Thyroid gland (tissue), 4 donors: Measurements from ENCODE around the gene ITGA1.

ENCODE experiments used
- CTCF ChIP-seq, 6 experiments: fragments of 200-600 bp in 3 of 6; fragments of 450-650 bp in 3 of 6; sonication (generic) in 3 of 6; IDR thresholded peaks; one replicate each; pipeline ENCODE4 v1.5.1; 2016 to 2019; ENCODE audit warnings: antibody characterized with exemption in 6 of 6, mild to moderate bottlenecking in 2 of 6, inconsistent platforms in 1 of 6, moderate library complexity in 1 of 6
- POLR2A ChIP-seq, 2 donors: fragments of 450-650 bp; IDR thresholded peaks; one replicate each; pipeline ENCODE4 v1.6.1; 2017; ENCODE audit warnings: antibody characterized with exemption in 2 of 2, mild to moderate bottlenecking in 2 of 2, moderate library complexity in 1 of 2

GRCh38 chr5:52856564-52856963 is 68.8 kb downstream of the ITGA1 start:
- no peak for TF ChIP-seq CTCF (IDR thresholded peaks at IDR 0.05)
- TF ChIP-seq POLR2A (IDR thresholded peaks at IDR 0.05), result no peak
